Astrocyte (in vitro differentiated cells and primary cell): ENCODE results near the gene AQP12B.

Source experiments
- CTCF ChIP-seq: IDR thresholded peaks from 2 replicates; pipeline ENCODE4 v1.5.1; 2011; ENCODE audit warnings: low read depth, mild to moderate bottlenecking, inconsistent platforms, low read length, moderate library complexity; ENCODE audit not compliant: insufficient read depth
- EZH2 ChIP-seq: IDR thresholded peaks from 2 replicates; pipeline ENCODE4 v1.6.1; 2012; ENCODE audit warnings: mild to moderate bottlenecking, low read length, inconsistent platforms; ENCODE audit not compliant: insufficient read depth

GRCh38 chr2:240685771-240686371 lies 3.2 kb upstream of the AQP12B start:
- TF ChIP-seq CTCF, result no peak
- no peak for TF ChIP-seq EZH2
